Skeletal muscle tissue (tissue), 4 donors: ENCODE measurements around the gene GABBR2. TPM values are rescaled to one million over a fixed set of nuclear protein-coding genes. Genes with fewer than 3 reads are reported as not detected.

Source experiments
- H3K27ac ChIP-seq: one replicate; pipeline ENCODE4 v1.7.0; 2013; ENCODE audit warnings: mild to moderate bottlenecking, low read depth, low read length, inconsistent platforms
- H3K27me3 ChIP-seq, 3 donors: one replicate each; pipeline ENCODE4 v1.7.0; 2013; ENCODE audit warnings: low read length in 3 of 3; ENCODE audit not compliant: control insufficient read depth in 3 of 3, insufficient read depth in 3 of 3
- H3K36me3 ChIP-seq, 3 donors: one replicate each; pipeline ENCODE4 v1.7.0; 2013; ENCODE audit warnings: low read length in 3 of 3; ENCODE audit not compliant: control insufficient read depth in 3 of 3, insufficient read depth in 3 of 3
- H3K4me1 ChIP-seq, 3 donors: one replicate each; pipeline ENCODE4 v1.7.0; 2013; ENCODE audit warnings: low read length in 3 of 3, mild to moderate bottlenecking in 3 of 3; ENCODE audit not compliant: control insufficient read depth in 3 of 3, insufficient read depth in 3 of 3
- H3K4me3 ChIP-seq, 3 donors: one replicate each; pipeline ENCODE4 v1.7.0; 2013; ENCODE audit warnings: low read length in 3 of 3
- H3K9ac ChIP-seq, 3 donors: one replicate each; pipeline ENCODE4 v1.7.0; 2013; ENCODE audit warnings: low read length in 3 of 3, mild to moderate bottlenecking in 3 of 3, moderate library complexity in 2 of 3, low read depth in 1 of 3
- H3K9me3 ChIP-seq, 3 donors: one replicate each; pipeline ENCODE4 v1.7.0; 2013; ENCODE audit warnings: low read length in 3 of 3; ENCODE audit not compliant: control insufficient read depth in 3 of 3
- total RNA-seq: library from RNA; depleted of rRNA; stranded (reverse); fragments of >200 nt; gene quantifications from one replicate; pipeline ENCODE4 v1.2.3, GENCODE V29; 2014
- donor health status: Osteomylitis.

Gene GABBR2
- total RNA-seq, 1 donor from 2014 or later = under 0.01 TPM

DNA sequence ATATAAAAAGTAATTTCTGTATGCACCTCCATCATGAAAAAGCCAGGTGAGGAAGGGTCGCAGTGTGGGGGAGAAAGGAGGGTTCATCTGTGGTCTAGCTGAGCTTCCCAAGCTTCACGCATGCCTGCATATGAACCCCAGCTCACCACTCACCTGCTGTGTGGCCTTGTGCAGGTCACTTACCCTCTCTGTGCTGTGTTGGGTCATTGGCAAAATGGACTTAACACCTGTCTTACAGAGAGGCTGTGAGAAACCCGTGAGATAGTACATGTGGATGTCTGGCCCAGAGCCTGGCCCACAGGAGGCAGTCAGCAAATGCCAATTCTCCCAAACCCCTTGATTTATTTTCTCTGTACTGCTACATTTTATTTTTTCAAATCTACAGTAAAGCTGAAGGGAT is 88.9 kb downstream of the GABBR2 start:
- Histone ChIP-seq H3K9ac (no peak overlapping the region), H3K9me3 (no peaks in the 10 kb centered on the region), H3K27ac (no peak overlapping the region), H3K4me3 (no peak overlapping the region), H3K36me3 (no peaks in the 10 kb centered on the region), H3K4me1 (no peaks in the 10 kb centered on the region), H3K27me3 (peaks cover 6 to 17% (median 15%) of the 10 kb centered on the region in 3 donors)

DNA sequence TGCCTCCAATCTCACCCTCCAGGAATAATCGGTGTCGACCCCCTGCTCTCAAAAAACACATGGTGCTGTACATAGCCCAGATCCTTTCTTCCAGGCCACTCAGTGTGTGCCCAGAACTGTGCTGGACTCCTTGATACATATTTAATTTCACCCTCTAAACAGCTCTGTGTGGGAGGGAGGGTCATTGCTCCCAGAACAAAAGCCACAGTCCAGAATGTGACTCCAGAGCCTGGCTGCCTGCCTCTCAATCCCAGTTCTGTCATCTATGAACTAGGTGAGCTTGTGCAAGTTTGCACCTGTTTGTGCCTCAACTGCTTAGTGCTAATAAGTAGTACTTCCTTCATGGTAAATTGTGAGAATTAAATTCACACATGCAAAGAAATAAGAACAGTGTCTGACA is 93.1 kb downstream of the GABBR2 start:
- peaks cover 4 to 16% (median 6%) of the 10 kb centered on the region in 3 donors for H3K27me3 ChIP-seq
- H3K9ac ChIP-seq = no peak overlapping the region

DNA sequence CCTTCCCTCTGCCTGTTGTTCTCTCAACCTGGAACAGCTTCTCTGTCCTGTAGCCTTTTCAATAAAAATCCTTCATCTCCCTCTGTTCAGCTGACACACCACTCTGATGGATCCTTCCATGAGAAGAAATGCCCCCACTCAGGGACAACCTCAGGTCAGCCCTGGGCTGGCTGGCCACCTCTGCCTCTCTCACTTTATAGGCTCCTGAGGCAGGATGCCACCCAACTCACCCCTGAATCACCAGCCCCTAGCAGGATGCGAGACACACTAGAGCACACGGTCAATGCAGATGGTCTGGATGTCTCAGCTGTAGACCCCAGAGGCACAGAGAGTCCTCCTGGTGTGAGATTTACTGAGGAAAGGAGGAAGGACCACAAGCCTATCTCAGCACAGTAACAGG is 93.8 kb downstream of the GABBR2 start:
- Histone ChIP-seq H3K27me3 (peaks cover 4 to 16% (median 9%) of the 10 kb centered on the region in 3 donors), H3K9me3 (no peaks in the 10 kb centered on the region)

More for the DNA sequence above, 93.1 kb downstream of the GABBR2 start:
- Histone ChIP-seq H3K4me3 (no peak overlapping the region), H3K4me1 (no peaks in the 10 kb centered on the region), H3K36me3 (no peaks in the 10 kb centered on the region), H3K27ac (no peak overlapping the region), H3K9me3 (no peaks in the 10 kb centered on the region)

DNA sequence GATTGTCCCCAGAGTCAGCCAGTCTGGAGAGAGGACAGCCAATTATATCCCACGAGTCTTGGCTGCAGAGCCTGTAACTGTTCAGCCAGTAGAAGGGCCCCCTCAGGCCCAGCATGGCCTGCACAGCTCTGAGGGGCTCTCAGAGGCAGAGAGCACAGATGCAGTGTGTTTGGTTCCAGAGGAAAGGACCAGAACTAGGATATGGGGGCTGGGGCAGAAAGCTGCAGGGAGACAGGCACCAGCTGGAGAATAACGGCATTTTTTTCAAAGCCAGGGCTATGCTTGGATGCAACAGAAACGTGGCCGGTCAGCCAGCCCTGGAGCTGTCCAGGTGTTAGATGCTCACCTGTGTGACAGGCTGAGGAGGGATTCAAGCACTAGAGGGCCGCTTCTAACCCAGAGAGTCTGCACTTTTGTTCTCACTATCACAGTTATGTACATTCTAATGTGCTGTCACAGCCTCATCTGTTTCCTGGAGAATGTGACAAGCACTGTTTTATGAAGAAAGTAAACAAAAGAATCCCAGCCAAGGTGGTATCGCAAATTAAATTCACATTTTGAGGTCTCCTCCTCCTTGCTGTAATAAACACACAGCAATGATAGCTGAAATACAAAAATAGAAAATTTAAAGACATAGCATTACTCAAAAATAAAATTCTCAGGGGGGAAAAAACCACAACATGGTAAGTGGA is 96.5 kb downstream of the GABBR2 start:
- Histone ChIP-seq H3K4me3 (no peak overlapping the region), H3K9me3 (no peaks in the 10 kb centered on the region), H3K4me1 (no peaks in the 10 kb centered on the region), H3K9ac (no peak overlapping the region), H3K36me3 (no peaks in the 10 kb centered on the region), H3K27me3 (peaks cover 4 to 15% (median 9%) of the 10 kb centered on the region in 3 donors), H3K27ac (no peak overlapping the region)

More for the DNA sequence above, 93.8 kb downstream of the GABBR2 start:
- H3K36me3 ChIP-seq = no peaks in the 10 kb centered on the region
- no peak overlapping the region for H3K9ac ChIP-seq
- H3K4me3 ChIP-seq = no peak overlapping the region
- H3K27ac ChIP-seq = no peak overlapping the region
- H3K4me1 ChIP-seq = no peaks in the 10 kb centered on the region

DNA sequence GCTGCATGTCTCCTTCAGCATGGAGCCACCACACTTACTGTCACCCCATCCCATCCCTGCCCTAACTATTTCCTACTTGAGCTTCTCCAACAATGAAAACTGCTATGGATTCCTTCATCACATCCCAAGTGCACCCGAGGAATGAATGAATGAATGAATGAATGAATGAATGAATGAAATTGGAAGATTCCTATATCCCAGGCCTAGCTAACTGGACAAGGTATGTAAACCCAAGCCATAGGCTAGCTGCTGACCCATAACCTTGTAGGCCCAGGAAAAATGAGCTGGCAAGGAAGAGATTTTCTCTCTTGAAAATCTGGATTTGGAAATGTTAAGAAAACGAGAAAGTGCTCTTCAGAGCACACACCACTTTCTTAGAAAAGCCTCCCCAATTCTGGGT is 97.4 kb downstream of the GABBR2 start:
- Histone ChIP-seq H3K4me1 (no peaks in the 10 kb centered on the region), H3K9me3 (no peaks in the 10 kb centered on the region), H3K27ac (no peak overlapping the region), H3K27me3 (peaks cover 4 to 11% (median 9%) of the 10 kb centered on the region in 3 donors), H3K4me3 (no peak overlapping the region), H3K36me3 (no peaks in the 10 kb centered on the region), H3K9ac (no peak overlapping the region)

DNA sequence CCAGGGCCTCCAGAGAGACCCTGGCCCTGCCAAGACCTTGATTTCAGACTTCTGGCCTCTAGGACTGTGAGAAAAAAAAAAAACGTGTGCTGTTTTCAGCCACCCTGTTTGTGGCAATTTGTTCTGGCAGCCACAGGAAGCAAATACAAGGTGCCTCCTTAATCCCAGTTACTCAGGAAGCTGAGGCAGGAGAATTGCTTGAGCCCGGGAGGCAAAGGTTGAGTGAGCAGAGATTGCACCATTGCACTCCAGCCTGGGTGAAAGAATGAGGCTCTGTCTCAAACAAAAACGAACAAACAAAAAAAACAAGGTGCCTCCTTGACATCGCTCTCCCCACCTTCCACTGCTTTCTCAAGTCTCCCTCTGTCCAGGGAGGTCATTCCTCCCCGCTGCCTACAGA is 98.0 kb downstream of the GABBR2 start:
- no peaks in the 10 kb centered on the region for H3K36me3 ChIP-seq
- H3K27me3 ChIP-seq = peaks cover 4 to 11% (median 9%) of the 10 kb centered on the region in 3 donors
- H3K27ac ChIP-seq = no peak overlapping the region
- H3K9me3 ChIP-seq = no peaks in the 10 kb centered on the region
- H3K4me3 ChIP-seq = no peak overlapping the region
- no peaks in the 10 kb centered on the region for H3K4me1 ChIP-seq
- H3K9ac ChIP-seq = no peak overlapping the region

DNA sequence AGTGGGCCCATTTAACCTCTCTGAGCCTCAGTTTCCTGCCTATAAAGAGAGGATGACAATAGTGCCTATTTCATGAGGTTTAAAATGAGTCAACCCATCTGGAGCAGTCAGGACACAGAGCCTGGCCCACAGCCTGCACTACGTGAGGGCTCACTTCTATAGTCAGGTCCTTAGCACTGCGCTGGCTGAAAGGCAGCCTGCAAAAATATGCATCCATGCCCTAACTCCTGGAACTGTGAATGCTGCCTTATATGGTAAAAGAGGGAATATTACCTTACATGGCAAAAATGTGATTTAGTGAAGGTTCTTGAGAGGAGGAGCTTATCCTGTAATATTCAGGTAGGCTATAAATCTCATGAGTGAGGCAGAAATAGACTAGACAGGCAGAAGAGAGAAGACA is 98.5 kb downstream of the GABBR2 start:
- no peak overlapping the region for H3K4me3 ChIP-seq
- H3K36me3 ChIP-seq = no peaks in the 10 kb centered on the region
- no peak overlapping the region for H3K9ac ChIP-seq
- no peaks in the 10 kb centered on the region for H3K9me3 ChIP-seq
- H3K27ac ChIP-seq = no peak overlapping the region
- H3K4me1 ChIP-seq = no peaks in the 10 kb centered on the region
- H3K27me3 ChIP-seq = peaks cover 3 to 11% (median 7%) of the 10 kb centered on the region in 3 donors

DNA sequence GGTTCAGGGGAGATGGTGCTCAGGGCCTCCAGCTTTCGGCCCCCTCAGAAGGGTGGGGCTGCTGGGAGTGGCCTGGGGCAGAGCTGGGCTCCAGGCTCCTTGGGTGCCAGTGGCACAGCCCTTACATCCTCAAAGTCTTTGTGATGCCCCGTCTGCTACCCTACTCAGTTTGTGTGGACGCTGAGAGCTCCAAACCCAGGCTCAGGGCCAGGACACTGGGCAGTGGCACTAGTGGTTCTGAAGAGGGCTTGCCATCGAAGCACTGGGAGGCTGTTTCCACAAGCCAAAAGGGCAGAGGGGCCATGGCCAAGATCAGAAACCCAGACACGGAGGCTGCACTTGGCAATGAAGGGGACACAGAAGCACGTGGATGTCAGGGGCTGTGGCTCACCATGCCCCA is 99.1 kb downstream of the GABBR2 start:
- no peaks in the 10 kb centered on the region for H3K4me1 ChIP-seq
- no peak overlapping the region for H3K27ac ChIP-seq
- no peaks in the 10 kb centered on the region for H3K9me3 ChIP-seq
- peaks cover 0 to 7% (median 4%) of the 10 kb centered on the region in 3 donors for H3K27me3 ChIP-seq
- no peak overlapping the region for H3K9ac ChIP-seq
- H3K4me3 ChIP-seq = no peak overlapping the region
- no peaks in the 10 kb centered on the region for H3K36me3 ChIP-seq

DNA sequence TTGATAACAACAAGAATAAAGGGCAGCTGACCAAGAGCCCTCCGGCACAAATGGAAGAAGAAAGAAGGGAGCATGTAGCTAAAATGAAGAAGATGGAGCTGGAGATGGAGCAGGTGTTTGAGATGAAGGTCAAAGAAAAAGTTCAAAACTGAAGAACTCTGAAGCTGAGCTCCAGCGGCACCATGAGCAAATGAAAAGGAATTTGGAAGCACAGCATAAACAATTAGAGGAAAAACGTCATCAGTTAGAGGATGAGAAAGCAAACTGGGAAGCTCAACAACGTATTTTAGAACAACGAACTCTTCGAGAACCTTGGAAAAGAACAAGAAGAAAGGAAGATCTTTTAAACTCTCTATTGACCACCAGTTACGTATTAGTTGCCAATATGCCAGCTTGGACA is 100.9 kb downstream of the GABBR2 start:
- Histone ChIP-seq H3K9ac (no peak overlapping the region), H3K27me3 (peaks cover 0 to 7% (median 4%) of the 10 kb centered on the region in 3 donors), H3K27ac (no peak overlapping the region), H3K36me3 (no peaks in the 10 kb centered on the region), H3K9me3 (no peaks in the 10 kb centered on the region), H3K4me1 (no peaks in the 10 kb centered on the region), H3K4me3 (no peak overlapping the region)

DNA sequence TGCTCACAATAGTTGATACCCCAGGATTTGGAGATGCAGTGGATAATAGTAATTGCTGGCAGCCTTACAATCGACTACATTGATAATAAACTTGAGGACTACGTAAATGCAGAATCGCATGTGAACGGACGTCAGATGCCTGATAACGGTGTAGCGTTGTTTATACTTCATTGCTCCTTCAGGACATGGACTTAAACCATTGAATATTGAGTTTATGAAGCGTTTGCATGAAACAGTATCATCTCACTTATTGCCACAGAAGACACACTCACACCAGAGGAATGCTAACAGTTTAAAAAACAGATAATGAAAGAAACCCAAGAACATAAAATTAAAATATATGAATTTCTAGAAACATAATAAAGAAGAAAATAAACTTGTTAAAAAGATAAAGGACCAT is 101.6 kb downstream of the GABBR2 start:
- no peak overlapping the region for H3K27ac ChIP-seq
- peaks cover 0 to 7% (median 4%) of the 10 kb centered on the region in 3 donors for H3K27me3 ChIP-seq
- no peaks in the 10 kb centered on the region for H3K36me3 ChIP-seq
- H3K4me3 ChIP-seq = no peak overlapping the region
- no peaks in the 10 kb centered on the region for H3K4me1 ChIP-seq
- H3K9ac ChIP-seq = no peak overlapping the region
- no peaks in the 10 kb centered on the region for H3K9me3 ChIP-seq
